ENCODE data around the gene CDH18. TPM values are rescaled to one million over a fixed set of nuclear protein-coding genes. Genes with fewer than 3 reads are reported as not detected.

Gene CDH18
- total RNA-seq, 1 experiment from 2014 or later = 0.86 TPM

DNA sequence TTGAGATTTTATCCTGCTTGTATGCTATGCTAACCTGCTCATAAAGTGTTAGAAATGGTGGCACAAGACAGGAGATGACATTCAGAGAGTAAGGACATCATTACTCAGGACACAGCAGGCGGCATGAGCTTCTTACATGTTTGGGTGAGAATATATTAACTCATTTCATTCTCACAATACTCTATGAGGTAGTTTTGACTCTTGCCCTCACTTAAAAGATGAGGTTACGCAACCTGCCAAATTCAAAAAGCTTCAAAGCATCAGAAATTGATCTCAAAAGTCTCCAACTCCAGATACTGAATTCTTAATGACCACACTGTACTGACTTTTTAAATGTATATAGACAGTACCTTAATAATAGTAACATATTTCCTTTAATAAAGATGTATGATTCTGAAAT, 60.8 kb downstream of the CDH18 start:
- TF ChIP-seq CTCF (IDR thresholded peaks at IDR 0.05; ENCODE audit: insufficient read depth in 1 of 2, low read depth in 1 of 2, low read length in 1 of 2, severe bottlenecking in 1 of 2, unreplicated experiment in 1 of 2) = no peak
- Mint-ChIP-seq H3K36me3 (ENCODE audit: insufficient read depth, unreplicated experiment) (no peaks in the 10 kb centered on the region), H3K27me3 (ENCODE audit: insufficient read depth, unreplicated experiment) (no peaks in the 10 kb centered on the region), H3K4me1 (ENCODE audit: low read depth, unreplicated experiment) (peaks cover 14% of the 10 kb centered on the region), H3K4me3 (ENCODE audit: unreplicated experiment) (no peak overlapping the region), H3K9me3 (ENCODE audit: unreplicated experiment) (no peaks in the 10 kb centered on the region), H3K27ac (ENCODE audit: unreplicated experiment) (no peak overlapping the region)
- ChIA-PET POLR2A (no interaction called here), CTCF (no interaction called here)
- intact Hi-C loops (cut with micrococcal nuclease; ENCODE audit: unreplicated experiment) = loop anchor here (5.0 kb wide), 1 partner anchor 35 kb away; no protein-coding TSS in a partner anchor
- Histone ChIP-seq H3K36me3 (ENCODE audit: control insufficient read depth, insufficient read depth, low read length) (no peaks in the 10 kb centered on the region), H3K9me3 (no peaks in the 10 kb centered on the region), H3K27me3 (replicated peaks; ENCODE audit: control insufficient read depth, insufficient read depth, low read length) (no peaks in the 10 kb centered on the region), H3K4me3 (ENCODE audit: low read depth, low read length) (no peak overlapping the region), H3K4me1 (peaks cover 27% of the 10 kb centered on the region)
- BruUV-seq (replicated peaks) = no TSS peak
- DNase-seq = no peak

GRCh38 chr5:19923742-19924141, 64.3 kb downstream of the CDH18 start:
- BruUV-seq (replicated peaks) = no TSS peak
- TF ChIP-seq CTCF (IDR thresholded peaks at IDR 0.05; ENCODE audit: insufficient read depth in 1 of 2, low read depth in 1 of 2, low read length in 1 of 2, severe bottlenecking in 1 of 2, unreplicated experiment in 1 of 2) = no peak
- POLR2A ChIA-PET = no interaction called here

DNA sequence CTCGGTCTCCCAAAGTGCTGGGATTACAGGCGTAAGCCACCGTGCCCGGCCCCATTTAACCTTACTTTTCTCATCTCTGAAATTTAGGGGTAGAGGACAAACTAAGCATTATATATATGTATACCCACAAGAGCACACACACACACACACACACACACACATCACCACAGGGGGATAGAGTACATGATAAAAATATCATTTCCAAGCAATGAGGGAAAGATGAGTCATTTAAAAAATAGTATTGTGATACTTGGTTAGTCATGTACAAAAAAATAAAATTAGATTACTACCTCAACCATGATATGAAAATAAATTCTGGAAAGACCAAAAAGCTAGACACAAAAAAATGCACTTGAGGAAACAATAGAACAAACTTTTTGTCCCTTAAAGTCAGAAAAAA, 67.2 kb downstream of the CDH18 start:
- no peak for TF ChIP-seq CTCF (IDR thresholded peaks at IDR 0.05; ENCODE audit: insufficient read depth in 1 of 2, low read depth in 1 of 2, low read length in 1 of 2, severe bottlenecking in 1 of 2, unreplicated experiment in 1 of 2)
- ChIA-PET POLR2A (no interaction called here), CTCF (interaction anchor here (0.6 kb wide), 1 partner anchor 1748 kb away, joined by 4 read pairs; no protein-coding TSS in a partner anchor)
- Histone ChIP-seq H3K4me3 (ENCODE audit: low read depth, low read length) (no peak overlapping the region), H3K36me3 (ENCODE audit: control insufficient read depth, insufficient read depth, low read length) (no peaks in the 10 kb centered on the region), H3K27me3 (replicated peaks; ENCODE audit: control insufficient read depth, insufficient read depth, low read length) (no peaks in the 10 kb centered on the region), H3K9me3 (no peaks in the 10 kb centered on the region), H3K4me1 (no peaks in the 10 kb centered on the region)
- no peak for DNase-seq
- no peak overlapping the region for H3K4me3 Mint-ChIP-seq (ENCODE audit: unreplicated experiment)
- H3K36me3 Mint-ChIP-seq (ENCODE audit: insufficient read depth, unreplicated experiment) = no peaks in the 10 kb centered on the region
- no peaks in the 10 kb centered on the region for H3K27me3 Mint-ChIP-seq (ENCODE audit: insufficient read depth, unreplicated experiment)
- BruUV-seq (replicated peaks) = no TSS peak
- intact Hi-C loops (cut with micrococcal nuclease; ENCODE audit: unreplicated experiment) = no loop called here
- H3K27ac Mint-ChIP-seq (ENCODE audit: unreplicated experiment) = no peak overlapping the region
- H3K9me3 Mint-ChIP-seq (ENCODE audit: unreplicated experiment) = no peaks in the 10 kb centered on the region
- H3K4me1 Mint-ChIP-seq (ENCODE audit: low read depth, unreplicated experiment) = no peaks in the 10 kb centered on the region

More at GRCh38 chr5:19923742-19924141, 64.3 kb downstream of the CDH18 start:
- H3K4me1 ChIP-seq = peaks cover 12% of the 10 kb centered on the region; the same call in 1 of the 2 replicates
- Mint-ChIP-seq H3K27ac (ENCODE audit: unreplicated experiment) (no peak overlapping the region), H3K36me3 (ENCODE audit: insufficient read depth, unreplicated experiment) (no peaks in the 10 kb centered on the region), H3K27me3 (ENCODE audit: insufficient read depth, unreplicated experiment) (no peaks in the 10 kb centered on the region), H3K4me1 (ENCODE audit: low read depth, unreplicated experiment) (no peaks in the 10 kb centered on the region), H3K9me3 (ENCODE audit: unreplicated experiment) (no peaks in the 10 kb centered on the region), H3K4me3 (ENCODE audit: unreplicated experiment) (no peak overlapping the region)
- no peaks in the 10 kb centered on the region for H3K36me3 ChIP-seq (ENCODE audit: control insufficient read depth, insufficient read depth, low read length)
- no peaks in the 10 kb centered on the region for H3K9me3 ChIP-seq
- intact Hi-C loops (cut with micrococcal nuclease; ENCODE audit: unreplicated experiment) = no loop called here
- no peak for DNase-seq
- H3K4me3 ChIP-seq (ENCODE audit: low read depth, low read length) = no peak overlapping the region
- CTCF ChIA-PET = no interaction called here
- no peaks in the 10 kb centered on the region for H3K27me3 ChIP-seq (replicated peaks; ENCODE audit: control insufficient read depth, insufficient read depth, low read length)
